ENCODE results near the gene PTRHD1. TPM values are rescaled to one million over a fixed set of nuclear protein-coding genes. Genes with fewer than 3 reads are reported as not detected.
A peak's percentile ranks its signal among the peaks of the same experiment; 100 is the strongest.

PTRHD1 gene
- total RNA-seq, 2 donors from 2014 or later: 37.2 to 38.2 TPM

DNA sequence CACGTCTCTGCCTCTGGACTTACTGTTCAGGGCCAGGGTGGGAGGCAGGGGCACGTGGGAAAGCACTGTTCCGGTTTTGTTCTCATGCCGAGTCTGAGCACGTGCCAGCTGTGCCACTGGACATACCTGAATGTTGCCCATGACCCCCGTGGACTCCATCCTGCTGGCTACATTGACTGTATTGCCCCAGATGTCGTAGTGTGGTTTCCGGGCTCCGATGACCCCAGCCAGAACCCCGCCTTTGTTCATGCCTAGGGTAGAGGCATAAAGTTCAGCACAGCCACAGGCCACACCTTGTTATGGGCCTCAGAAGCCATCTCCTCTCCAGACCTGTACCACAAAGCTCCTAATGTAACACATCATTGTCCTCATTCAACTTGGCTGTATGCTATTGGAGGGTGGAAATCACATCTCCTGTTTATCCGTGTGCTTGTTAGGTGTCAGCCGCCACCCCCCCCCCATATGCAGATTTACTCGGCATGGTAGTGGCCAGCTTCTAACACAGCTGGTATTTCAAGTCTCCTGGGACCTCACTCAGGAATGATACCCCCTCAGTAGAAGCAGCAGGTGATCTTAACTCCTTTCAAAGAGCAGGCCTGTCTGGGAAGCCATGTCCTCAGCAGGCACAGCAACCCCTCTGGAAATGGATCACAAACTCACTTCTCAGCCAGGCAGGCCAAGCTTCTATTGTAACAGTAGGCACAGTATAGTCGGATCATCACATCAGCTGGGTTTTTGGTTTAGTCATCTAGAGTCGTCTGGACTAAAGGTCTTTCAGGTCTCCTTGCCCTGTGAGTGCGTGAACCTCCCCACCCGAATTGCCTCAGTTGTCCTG, 27.6 kb upstream of the PTRHD1 start:
- H3K9me3 Mint-ChIP-seq: no peaks in the 10 kb centered on the region
- H3K27me3 Mint-ChIP-seq (ENCODE audit: insufficient read depth): no peaks in the 10 kb centered on the region
- WGBS, 2 experiments (ENCODE audit: insufficient coverage in 1 of 2, insufficient read length in 1 of 2): 91% methylated on average over 14 to 17 of the region's 17 CpGs
- Histone ChIP-seq H3K9ac (ENCODE audit: extremely low read depth, low read length, poor library complexity, severe bottlenecking) (no peak overlapping the region), H3K4me3 (ENCODE audit: low read length) (no peak overlapping the region), H3K27ac (ENCODE audit: low read depth, low read length) (peak overlapping the region; percentile 73), H3K9me3 (ENCODE audit: control insufficient read depth, low read length) (no peaks in the 10 kb centered on the region), H3K4me1 (ENCODE audit: control insufficient read depth, insufficient read depth, low read length) (peaks cover 6% of the 10 kb centered on the region), H3K27me3 (ENCODE audit: control insufficient read depth, insufficient read depth, low read length, poor library complexity, severe bottlenecking) (no peaks in the 10 kb centered on the region), H3K36me3 (ENCODE audit: control insufficient read depth, insufficient read depth, low read length) (peaks cover 79% of the 10 kb centered on the region)
- TF ChIP-seq, protein P1, sequence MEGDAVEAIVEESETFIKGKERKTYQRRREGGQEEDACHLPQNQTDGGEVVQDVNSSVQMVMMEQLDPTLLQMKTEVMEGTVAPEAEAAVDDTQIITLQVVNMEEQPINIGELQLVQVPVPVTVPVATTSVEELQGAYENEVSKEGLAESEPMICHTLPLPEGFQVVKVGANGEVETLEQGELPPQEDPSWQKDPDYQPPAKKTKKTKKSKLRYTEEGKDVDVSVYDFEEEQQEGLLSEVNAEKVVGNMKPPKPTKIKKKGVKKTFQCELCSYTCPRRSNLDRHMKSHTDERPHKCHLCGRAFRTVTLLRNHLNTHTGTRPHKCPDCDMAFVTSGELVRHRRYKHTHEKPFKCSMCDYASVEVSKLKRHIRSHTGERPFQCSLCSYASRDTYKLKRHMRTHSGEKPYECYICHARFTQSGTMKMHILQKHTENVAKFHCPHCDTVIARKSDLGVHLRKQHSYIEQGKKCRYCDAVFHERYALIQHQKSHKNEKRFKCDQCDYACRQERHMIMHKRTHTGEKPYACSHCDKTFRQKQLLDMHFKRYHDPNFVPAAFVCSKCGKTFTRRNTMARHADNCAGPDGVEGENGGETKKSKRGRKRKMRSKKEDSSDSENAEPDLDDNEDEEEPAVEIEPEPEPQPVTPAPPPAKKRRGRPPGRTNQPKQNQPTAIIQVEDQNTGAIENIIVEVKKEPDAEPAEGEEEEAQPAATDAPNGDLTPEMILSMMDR (conservative IDR thresholded peaks at IDR 0.05): no peak
- H3K36me3 Mint-ChIP-seq (ENCODE audit: low read depth): peaks cover 78% of the 10 kb centered on the region
- DNase-seq: peak; percentile 85
- peak overlapping the region; percentile 84 for H3K27ac Mint-ChIP-seq
- no peak overlapping the region for H3K4me3 Mint-ChIP-seq
- H3K4me1 Mint-ChIP-seq: peaks cover 24% of the 10 kb centered on the region

DNA sequence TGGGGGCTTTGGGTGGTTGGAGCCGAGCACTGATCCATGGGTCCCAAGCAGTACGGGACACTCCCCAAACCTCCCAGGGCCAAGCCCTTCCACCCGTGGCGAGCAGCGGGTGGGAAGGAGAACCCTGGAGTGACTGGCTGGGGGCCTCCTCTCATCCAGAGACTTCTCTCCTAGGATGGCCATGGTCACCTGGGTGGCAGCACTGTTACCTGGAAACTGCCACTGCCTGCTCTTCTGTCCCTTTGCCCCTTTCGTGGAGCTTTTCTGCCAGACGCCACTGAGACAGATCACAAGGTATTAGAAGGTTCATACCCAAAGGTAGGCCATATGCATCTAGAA, 27.0 kb upstream of the PTRHD1 start:
- DNase-seq: peak; percentile 49
- peaks cover 6% of the 10 kb centered on the region for H3K4me1 ChIP-seq (ENCODE audit: control insufficient read depth, insufficient read depth, low read length)
- WGBS, 2 experiments (ENCODE audit: insufficient coverage in 1 of 2, insufficient read length in 1 of 2): 92 to 100% methylated on average over 1 to 7 of the region's 7 CpGs

DNA sequence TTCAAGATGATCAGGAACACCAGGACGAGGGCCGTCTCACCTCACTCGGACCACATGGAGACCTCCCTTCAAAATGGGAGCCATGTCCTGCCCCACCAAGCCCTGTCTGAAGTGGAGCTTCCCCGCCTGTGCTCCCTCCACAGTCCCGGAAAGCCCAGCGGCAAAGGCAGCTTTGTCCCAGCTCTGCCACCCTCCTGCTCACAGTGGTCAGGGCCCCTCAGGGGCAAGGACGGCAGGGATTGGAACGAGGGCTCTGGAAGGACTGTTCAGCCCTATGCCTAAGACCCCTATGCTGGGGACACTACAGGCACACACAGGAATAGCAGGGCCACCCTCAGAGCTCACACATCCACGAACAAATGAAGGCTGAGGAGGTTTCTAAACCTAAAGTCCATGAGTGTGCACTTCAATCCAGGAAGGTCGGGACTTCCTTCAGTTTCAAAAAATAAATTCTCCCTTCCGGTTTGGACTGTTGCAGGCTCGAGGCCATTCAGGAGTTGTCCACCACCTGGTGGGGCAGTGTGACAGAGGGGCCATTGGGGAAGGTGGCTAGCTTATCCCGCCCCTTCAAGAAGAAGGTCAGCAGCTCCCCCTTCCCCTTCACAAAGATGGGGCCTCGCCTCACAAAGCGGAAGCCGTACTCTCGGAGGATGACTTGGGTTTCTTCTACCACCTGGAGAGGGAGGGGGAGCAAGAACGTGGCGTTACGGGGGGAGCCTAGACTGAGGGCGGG, 26.4 kb upstream of the PTRHD1 start:
- H3K27ac ChIP-seq (ENCODE audit: low read depth, low read length): no peak overlapping the region
- H3K36me3 ChIP-seq (ENCODE audit: control insufficient read depth, insufficient read depth, low read length): peaks cover 86% of the 10 kb centered on the region
- no peak overlapping the region for H3K9ac ChIP-seq (ENCODE audit: extremely low read depth, low read length, poor library complexity, severe bottlenecking)
- DNase-seq: peak; percentile 44
- Mint-ChIP-seq H3K4me3 (no peak overlapping the region), H3K9me3 (no peaks in the 10 kb centered on the region), H3K27me3 (ENCODE audit: insufficient read depth) (no peaks in the 10 kb centered on the region), H3K27ac (no peak overlapping the region), H3K4me1 (peaks cover 24% of the 10 kb centered on the region), H3K36me3 (ENCODE audit: low read depth) (peaks cover 75% of the 10 kb centered on the region)
- H3K4me1 ChIP-seq (ENCODE audit: control insufficient read depth, insufficient read depth, low read length): peaks cover 6% of the 10 kb centered on the region
- WGBS, 2 experiments (ENCODE audit: insufficient coverage in 1 of 2, insufficient read length in 1 of 2): 95 to 98% methylated on average over 6 to 21 of the region's 21 CpGs
- H3K9me3 ChIP-seq (ENCODE audit: control insufficient read depth, low read length): no peaks in the 10 kb centered on the region
- H3K27me3 ChIP-seq (ENCODE audit: control insufficient read depth, insufficient read depth, low read length, poor library complexity, severe bottlenecking): no peaks in the 10 kb centered on the region
- no peak overlapping the region for H3K4me3 ChIP-seq (ENCODE audit: low read length)
- TF ChIP-seq, protein P1 (conservative IDR thresholded peaks at IDR 0.05): no peak

More for the DNA sequence above, 27.0 kb upstream of the PTRHD1 start:
- Histone ChIP-seq H3K9me3 (ENCODE audit: control insufficient read depth, low read length) (no peaks in the 10 kb centered on the region), H3K4me3 (ENCODE audit: low read length) (no peak overlapping the region), H3K27ac (ENCODE audit: low read depth, low read length) (no peak overlapping the region), H3K9ac (ENCODE audit: extremely low read depth, low read length, poor library complexity, severe bottlenecking) (no peak overlapping the region), H3K36me3 (ENCODE audit: control insufficient read depth, insufficient read depth, low read length) (peaks cover 86% of the 10 kb centered on the region), H3K27me3 (ENCODE audit: control insufficient read depth, insufficient read depth, low read length, poor library complexity, severe bottlenecking) (no peaks in the 10 kb centered on the region)
- Mint-ChIP-seq H3K4me1 (peaks cover 24% of the 10 kb centered on the region), H3K36me3 (ENCODE audit: low read depth) (peaks cover 80% of the 10 kb centered on the region), H3K9me3 (no peaks in the 10 kb centered on the region), H3K27ac (no peak overlapping the region), H3K27me3 (ENCODE audit: insufficient read depth) (no peaks in the 10 kb centered on the region), H3K4me3 (no peak overlapping the region)
- TF ChIP-seq, protein P1 (conservative IDR thresholded peaks at IDR 0.05): no peak
